Measurements from ENCODE around the gene SMYD5.
"Not testable (repeated sequence)": the region's sequence is repeated elsewhere in the genome, so short reads cannot be mapped to it uniquely, and the experiment has no call there.

SMYD5 gene

DNA sequence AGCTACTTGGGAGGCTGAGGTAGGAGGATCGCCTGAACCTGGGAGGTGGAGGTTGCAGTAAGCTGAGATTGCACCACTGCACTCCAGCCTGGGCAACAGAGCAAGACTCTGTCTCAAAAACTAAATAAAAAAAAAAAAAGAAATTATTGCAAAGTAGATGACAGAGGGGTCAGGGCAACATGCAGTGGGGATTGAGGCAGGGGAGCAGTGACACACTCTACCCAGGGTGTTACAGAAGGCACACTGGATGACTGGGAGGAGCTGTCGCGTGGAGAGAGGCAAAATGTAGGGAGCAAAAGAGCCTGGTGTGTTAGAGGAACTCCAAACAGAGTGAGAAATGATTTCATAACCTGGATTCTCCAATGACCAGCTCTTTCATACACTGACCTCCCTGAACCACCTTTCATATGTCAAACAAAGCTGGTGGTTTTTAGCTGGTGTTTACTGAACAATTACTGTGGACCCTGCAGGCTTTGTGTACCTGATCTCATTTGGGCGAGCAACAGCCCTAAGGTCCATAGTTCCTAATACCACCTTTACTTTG lies 48.1 kb downstream of the SMYD5 start:
- no peak for ATAC-seq

DNA sequence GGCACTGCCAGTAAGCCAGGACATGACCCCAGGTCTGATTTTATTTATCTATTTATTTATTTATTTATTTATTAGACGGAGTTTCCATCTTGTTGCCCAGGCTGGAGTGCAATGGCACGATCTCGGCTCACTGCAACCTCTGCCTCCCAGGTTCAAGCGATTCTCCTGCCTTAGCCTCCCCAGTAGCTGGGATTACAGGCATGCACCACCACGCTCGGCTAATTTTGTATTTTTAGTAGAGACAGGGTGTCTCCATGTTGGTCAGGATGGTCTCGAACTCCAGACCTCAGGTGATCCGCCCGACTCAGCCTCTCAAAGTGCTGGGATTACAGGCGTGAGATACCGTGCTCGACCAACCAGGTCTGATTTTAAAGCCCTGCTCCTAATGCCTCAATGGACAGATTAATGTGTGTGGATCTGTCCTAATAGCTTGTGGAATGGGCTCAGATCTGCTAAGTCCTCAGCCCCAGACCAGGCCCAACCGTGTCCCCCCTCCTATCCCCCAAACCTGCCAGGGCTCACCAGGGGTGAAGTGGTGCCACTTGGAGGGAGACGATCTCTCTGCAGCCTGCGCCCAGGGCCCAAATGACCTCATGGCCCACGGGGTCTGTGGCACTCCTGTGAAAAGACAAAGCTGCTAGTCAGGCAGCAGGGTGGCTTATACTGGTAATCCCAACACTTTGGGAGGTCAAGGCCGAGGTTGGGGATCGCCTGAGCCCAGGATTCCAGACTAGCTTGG lies 48.8 kb downstream of the SMYD5 start:
- not testable (repeated sequence) for ATAC-seq

DNA sequence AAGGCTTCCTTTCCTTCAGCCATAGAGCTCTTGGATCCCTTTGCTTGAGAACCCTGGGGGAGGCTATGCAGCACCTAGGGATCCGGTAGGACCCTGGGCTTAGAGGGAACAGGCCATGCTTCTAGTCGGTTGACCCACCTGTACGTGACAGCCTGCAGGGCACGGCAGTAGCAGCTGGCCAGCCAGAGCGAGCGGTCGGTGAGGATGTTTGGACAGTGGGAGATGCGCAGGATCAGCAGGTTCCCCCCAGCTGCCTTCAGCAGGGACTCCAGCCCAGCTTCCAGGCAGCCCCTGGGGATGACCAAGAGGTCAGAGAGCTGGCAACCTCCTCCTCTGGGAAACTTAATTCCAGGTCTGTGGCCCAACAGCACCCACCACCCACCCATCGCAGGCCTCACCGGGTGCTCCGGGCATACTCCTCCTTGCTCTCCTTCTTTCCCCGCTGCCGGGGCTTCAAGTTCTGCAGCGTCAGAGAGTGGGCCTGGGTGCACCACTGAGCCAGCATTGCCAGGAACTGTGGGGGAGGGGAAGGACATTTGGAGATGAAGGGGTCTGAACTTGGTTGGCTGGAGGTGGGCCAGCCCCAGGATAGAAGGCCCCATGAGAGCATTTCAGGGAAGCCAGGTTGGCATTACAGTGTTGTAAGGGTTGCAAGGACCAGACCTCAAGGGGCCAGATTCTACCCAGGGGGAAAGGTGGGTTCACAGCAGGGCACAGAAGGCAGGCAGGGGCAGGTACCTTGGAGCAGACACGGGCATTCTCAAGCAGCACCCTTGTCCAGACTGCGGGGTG lies 49.7 kb downstream of the SMYD5 start:
- ATAC-seq = no peak

DNA sequence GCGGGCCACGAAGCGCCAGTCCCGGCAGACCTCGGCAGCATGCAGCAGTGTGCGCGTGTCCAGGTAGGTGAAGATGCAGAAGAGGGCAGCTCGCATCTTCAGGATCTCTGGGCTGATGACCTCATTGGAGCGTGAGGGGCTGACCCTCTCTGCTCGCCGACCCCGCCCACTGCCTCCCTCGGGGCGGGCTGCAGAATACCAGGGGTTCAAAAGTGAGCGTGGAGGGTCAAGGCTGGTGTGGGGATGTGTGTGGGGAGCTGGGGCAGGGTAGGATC lies 50.2 kb downstream of the SMYD5 start:
- no peak for ATAC-seq

DNA sequence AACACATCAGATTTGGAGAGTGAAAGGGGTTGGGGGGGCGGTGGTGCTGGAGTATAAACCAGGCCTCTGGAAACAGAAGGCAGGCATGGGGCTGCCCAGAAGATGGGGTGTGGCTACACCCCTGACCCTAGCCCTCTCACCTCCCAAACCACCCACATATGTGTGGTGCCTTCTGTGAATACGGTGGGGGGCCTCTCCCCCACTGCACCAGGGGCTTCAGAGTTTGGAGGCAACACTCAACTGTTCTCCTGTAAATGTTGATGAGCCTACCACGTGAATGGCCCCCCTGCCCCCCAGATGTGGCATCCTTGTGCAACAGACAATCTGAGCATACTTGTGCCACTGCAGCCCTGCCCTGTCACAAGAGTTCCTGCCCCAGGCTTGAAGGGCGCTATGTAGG lies 50.7 kb downstream of the SMYD5 start:
- no peak for ATAC-seq

DNA sequence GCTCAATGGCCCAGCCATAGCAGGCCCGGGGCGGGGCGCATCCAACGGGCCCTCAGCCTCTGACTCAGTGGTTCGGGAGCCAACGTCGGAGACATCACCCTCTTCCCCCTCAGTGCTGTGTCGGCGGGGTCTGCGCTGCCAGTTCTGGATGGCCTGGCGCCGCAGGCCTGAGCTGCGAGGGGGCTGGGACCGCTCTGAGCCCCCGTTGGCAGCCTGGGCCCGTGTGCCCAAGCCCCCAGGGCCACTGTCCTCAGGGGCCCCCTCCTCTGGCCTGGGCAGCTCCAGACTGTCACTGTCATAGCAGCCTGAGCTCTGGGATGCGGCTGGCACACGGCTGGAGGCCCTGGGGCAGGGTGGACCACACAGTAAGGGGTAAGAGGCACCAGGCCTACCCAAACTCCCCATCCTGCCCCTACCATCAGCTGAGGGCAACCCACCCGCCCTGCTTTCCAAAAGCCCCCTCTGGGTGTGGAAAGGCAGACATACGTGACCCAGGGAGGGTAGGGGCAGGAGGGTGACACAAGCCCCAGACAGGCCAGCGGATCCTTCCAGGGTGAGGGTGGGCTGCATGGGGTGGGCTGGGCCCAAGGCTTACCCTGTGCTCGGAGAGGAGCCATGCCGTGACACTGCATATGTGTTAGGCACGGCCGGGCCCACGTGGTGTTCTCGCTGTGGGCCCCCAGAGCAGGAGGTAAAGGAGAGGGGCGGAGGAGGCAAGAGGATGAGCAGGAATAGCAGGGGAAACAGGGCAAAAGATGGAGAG lies 51.4 kb downstream of the SMYD5 start:
- ATAC-seq = no peak

DNA sequence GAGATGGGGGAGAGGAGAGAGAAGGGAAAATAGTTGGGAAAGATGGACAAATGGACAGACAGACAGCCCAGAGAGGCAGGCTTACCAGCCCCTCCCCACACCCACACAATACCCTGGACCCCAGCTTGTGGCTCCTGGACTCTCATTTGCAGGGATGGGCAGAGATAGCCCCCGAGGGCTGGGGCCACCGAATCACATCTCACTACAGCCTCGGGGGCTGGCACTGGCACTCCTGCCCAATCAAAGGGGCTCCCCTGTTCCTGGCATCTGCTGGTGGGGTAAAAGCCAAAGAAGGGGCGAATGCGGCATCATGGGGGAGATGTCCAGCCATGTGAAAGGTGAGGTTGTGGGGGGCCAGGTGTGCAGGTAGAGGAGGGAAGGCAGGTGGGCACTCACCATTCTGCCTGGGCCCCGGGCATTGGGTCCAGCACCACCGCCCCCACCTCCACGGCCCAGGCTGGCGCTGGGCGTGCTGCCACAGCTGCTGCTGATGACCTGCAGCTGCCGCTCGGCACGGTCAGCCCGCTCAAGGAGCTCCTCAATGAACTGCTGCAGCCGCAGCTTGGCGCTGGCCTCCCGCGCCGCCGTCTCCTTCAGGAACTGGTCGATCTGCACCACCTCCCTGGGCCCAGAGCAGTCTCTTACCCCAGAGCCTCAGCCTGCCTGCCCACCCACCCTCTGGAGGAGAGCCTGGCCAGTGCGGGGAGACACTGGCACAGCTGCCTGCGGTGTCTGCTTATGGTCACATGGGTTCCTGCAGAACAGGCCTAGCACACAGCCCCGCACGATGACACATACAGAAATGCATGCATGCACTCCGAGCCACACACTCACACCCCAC lies 52.2 kb downstream of the SMYD5 start:
- no peak for ATAC-seq

DNA sequence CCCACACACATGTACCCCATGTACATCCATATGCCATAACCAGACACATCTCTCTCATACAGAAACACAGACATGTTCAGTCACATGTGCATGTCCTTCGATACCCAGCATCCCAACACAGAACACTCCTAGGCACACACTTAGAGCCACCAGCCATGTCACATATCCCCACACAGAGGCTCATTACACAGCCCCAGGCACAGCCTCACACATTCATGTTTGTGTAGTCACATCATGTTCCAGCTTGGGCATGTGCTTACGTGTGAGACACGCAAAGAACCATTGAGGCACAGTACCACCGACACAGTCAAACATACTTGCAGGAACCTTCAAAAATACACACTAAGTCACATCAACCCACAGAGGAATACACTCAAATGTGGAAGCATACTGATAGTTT lies 53.0 kb downstream of the SMYD5 start:
- ATAC-seq = no peak

DNA sequence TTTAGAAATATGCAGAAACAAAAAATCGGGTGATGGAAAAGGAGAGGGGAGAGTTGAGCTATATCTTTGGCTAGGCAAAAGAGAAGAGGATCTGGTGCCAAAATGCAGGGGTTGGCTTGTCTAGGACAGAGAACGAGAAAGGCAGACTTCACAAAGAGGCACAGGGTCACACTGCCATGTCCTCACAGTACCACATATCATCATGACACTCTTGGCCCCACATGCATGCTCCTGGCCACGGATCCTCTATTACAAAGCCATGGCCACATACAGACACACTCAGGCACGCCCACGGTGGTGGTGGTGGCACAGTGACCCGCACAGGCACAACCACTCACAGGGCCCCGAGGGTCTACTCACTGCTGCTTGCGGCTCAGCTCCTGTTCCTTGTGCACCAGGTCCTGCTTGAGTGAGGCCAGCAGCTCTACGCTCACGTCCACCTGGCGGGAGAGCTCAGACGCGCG lies 54.4 kb downstream of the SMYD5 start:
- ATAC-seq = no peak

DNA sequence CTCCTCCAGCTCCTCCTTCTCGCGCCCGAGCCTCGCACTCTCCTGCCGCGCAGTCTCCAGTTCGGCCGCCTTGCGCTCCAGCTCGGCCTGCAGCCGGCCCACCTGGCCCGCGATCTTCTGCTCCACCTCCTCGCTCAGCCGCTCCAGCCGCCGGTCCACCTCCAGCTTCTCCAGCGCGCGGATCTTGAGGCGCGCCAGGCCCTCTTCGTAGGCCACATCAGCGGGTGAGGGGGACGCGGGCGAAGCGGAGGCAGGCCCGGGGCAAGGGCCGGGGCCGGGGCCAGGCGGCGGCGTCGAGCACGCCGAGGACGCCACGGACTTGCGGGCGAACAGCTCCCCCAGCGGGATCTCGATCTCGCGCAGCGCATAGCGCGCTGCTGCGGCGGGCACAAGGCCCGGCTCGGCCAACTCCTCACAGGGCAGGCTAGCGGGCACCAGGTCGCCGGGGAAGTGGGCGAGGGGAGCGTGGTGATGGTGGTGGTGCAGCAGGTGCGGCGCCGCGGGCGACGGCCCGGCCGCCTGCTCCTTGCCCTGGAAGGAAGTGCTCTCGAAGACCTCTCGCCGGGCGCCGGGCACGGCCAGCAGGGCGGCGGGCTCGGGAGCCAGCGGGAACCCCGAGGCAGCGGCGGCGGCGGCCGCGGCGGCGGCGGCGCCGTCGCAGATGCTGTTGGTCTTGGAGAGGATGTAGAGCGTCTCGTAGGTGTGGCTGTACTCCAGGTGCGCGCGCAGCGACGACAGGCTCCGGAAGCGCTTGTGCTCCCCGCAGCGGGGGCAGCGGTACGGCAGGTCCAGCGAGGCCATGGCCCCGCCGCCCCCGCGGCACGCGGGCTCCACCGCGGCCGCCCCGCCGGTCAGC lies 55.0 kb downstream of the SMYD5 start:
- peak; percentile 89 to 91 for ATAC-seq

DNA sequence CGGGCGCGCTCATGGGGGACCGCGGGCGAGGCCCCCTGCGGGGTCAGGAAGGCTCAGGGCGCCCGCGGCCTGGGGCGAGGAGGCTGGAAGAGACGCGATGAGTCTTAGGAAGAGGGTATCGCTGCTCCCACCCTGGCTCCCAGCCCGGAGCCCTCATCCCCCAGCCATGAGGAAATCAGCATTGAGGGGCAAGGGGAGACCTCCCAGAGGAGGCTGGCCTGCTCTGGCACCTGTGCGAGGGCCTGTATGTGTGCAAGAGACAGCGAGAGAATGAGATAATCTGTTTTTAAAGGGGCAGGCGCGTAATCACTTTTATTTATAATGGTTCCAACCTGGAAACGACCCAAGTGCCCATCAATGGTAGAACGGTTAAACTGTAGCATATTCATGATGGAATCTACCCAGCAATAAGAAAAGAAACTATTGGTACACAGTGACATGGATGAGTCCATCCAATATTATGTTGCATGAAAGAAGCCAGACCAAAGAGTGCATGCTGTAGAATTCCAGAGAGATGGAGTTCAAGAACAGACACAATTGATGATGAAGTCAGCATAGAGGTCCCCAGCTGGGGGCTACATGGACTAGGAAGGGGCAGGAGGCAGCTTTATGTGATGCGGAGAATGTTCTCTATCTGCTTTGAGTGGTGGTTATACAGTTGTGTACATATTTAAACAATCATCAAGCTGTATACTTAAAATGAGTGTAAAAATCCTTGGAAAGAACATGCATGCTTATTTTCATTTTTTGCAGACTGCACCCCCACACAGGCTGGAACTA lies 55.8 kb downstream of the SMYD5 start:
- ATAC-seq = peak in 1 of 2 donors; percentile 27

DNA sequence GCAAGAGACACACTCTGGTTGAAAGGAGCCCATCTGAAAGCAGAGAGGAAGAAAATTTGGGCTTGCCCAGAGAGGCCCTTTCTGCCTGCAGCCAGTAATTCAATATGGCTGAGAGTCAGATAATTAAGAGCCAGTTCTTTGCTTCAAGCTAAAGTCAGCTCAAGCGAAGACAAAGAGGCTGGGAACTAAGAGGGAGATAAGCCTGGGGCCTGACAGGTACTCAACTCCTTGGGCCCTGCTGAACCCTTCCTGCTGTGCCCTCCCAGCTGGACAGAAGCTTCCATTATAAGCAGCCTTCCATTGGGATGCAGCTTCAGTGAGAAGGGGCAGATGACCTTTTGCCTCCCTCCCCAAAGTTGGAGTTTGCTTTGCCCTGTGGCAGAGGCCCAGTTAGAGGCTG lies 58.2 kb downstream of the SMYD5 start:
- ATAC-seq = no peak

Measured in activated CD4-positive, CD25-positive, alpha-beta regulatory T cell treated with anti-CD3 and anti-CD28 coated beads, Interleukin-2, amount 50 U/mL, for 24 hours (primary cell).